ENCODE results near the gene AHCYL1. TPM values are rescaled to one million over a fixed set of nuclear protein-coding genes. Genes with fewer than 3 reads are reported as not detected.
A peak's percentile ranks its signal among the peaks of the same experiment; 100 is the strongest.

The AHCYL1 gene
- total RNA-seq, 2 donors from 2014 or later, result 64.9 to 67.3 TPM

GRCh38 chr1:109971559-109971958 lies 13.0 kb upstream of the AHCYL1 start:
- DNase-seq (ENCODE audit: low spot score), result no peak
- intact Hi-C loops (cut with DNase I), result no loop called here

- intact Hi-C loops (cut with DNase I), result no loop called here
These were observed 10.4 kb upstream of the AHCYL1 start for GRCh38 chr1:109974191-109974590.

GRCh38 chr1:109975718-109976117 lies 8.8 kb upstream of the AHCYL1 start:
- intact Hi-C loops (cut with DNase I), result loop anchor here in 1 of 2 donors (5.0 kb wide), 1 partner anchor 53 kb away; no protein-coding TSS in a partner anchor
- no peak for DNase-seq (ENCODE audit: low spot score)

More at GRCh38 chr1:109974191-109974590, 10.4 kb upstream of the AHCYL1 start:
- DNase-seq (ENCODE audit: low spot score), result no peak

- DNase-seq (ENCODE audit: low spot score), result no peak
These were observed 7.8 kb upstream of the AHCYL1 start for GRCh38 chr1:109976762-109977161.

GRCh38 chr1:109977225-109977624 lies 7.3 kb upstream of the AHCYL1 start:
- no peak for DNase-seq (ENCODE audit: low spot score)
- intact Hi-C loops (cut with DNase I), result loop anchor here in 1 of 2 donors (5.0 kb wide), 1 partner anchor 55 kb away; no protein-coding TSS in a partner anchor

More at GRCh38 chr1:109976762-109977161, 7.8 kb upstream of the AHCYL1 start:
- intact Hi-C loops (cut with DNase I), result loop anchor here in 1 of 2 donors (5.0 kb wide), 1 partner anchor 54 kb away; no protein-coding TSS in a partner anchor

- intact Hi-C loops (cut with DNase I), result loop anchor here in 1 of 2 donors (5.0 kb wide), 1 partner anchor 56 kb away; no protein-coding TSS in a partner anchor
- peak; percentile 87 for DNase-seq (ENCODE audit: low spot score)
These were observed 6.7 kb upstream of the AHCYL1 start for GRCh38 chr1:109977657-109978378.

GRCh38 chr1:109978761-109979488 lies 5.6 kb upstream of the AHCYL1 start:
- DNase-seq (ENCODE audit: low spot score), result no peak
- intact Hi-C loops (cut with DNase I), result loop anchor here in 1 of 2 donors (5.0 kb wide), 1 partner anchor 57 kb away; no protein-coding TSS in a partner anchor

- intact Hi-C loops (cut with DNase I), result loop anchor here (5.0 to 10.0 kb wide), 4 partner anchors 52 to 435 kb away; partner anchors contain the start of gene GNAI3 (in 1 of the 2)
- DNase-seq (ENCODE audit: low spot score), result no peak
These were observed 5.0 kb upstream of the AHCYL1 start for GRCh38 chr1:109979489-109980091.

GRCh38 chr1:109980324-109981003 lies 4.1 kb upstream of the AHCYL1 start:
- intact Hi-C loops (cut with DNase I), result loop anchor here (5.0 to 10.0 kb wide), 3 partner anchors 53 to 436 kb away; partner anchors contain the start of gene GNAI3 (in 1 of the 2)
- DNase-seq (ENCODE audit: low spot score), result no peak

GRCh38 chr1:109981004-109981335 lies 3.6 kb upstream of the AHCYL1 start:
- DNase-seq (ENCODE audit: low spot score), result no peak
- intact Hi-C loops (cut with DNase I), result loop anchor here (5.0 to 10.0 kb wide), 3 partner anchors 54 to 436 kb away; partner anchors contain the start of gene GNAI3 (in 1 of the 2)

- no peak for DNase-seq (ENCODE audit: low spot score)
- intact Hi-C loops (cut with DNase I), result loop anchor here (2.0 to 10.0 kb wide), 5 partner anchors 56 to 439 kb away; partner anchors contain the start of gene GNAI3 (in 1 of the 2)
These were observed 980 bp upstream of the AHCYL1 start for GRCh38 chr1:109983380-109984189.

GRCh38 chr1:109984190-109984455 lies 442 bp upstream of the AHCYL1 start:
- intact Hi-C loops (cut with DNase I), result loop anchor here (2.0 to 10.0 kb wide), 4 partner anchors 57 to 439 kb away; partner anchors contain the start of gene GNAI3 (in 1 of the 2)
- no peak for DNase-seq (ENCODE audit: low spot score)

- no peak for DNase-seq (ENCODE audit: low spot score)
- intact Hi-C loops (cut with DNase I), result loop anchor here in 1 of 2 donors (2.0 to 10.0 kb wide), 3 partner anchors 209 to 441 kb away; partner anchors contain the start of gene GNAI3
These were observed 885 bp downstream of the AHCYL1 start for GRCh38 chr1:109985247-109986053.

- no peak for DNase-seq (ENCODE audit: low spot score)
- intact Hi-C loops (cut with DNase I), result loop anchor here in 1 of 2 donors (10.0 kb wide), 2 partner anchors 351 to 441 kb away; partner anchors contain the start of gene GNAI3
These were observed 1.5 kb downstream of the AHCYL1 start for GRCh38 chr1:109986054-109986444.

GRCh38 chr1:109988349-109988914 lies 3.9 kb downstream of the AHCYL1 start:
- no peak for DNase-seq (ENCODE audit: low spot score)
- intact Hi-C loops (cut with DNase I), result loop anchor here in 1 of 2 donors (10.0 kb wide), 2 partner anchors 354 to 444 kb away; partner anchors contain the start of gene GNAI3

- intact Hi-C loops (cut with DNase I), result loop anchor here in 1 of 2 donors (10.0 kb wide), 2 partner anchors 355 to 445 kb away; partner anchors contain the start of gene GNAI3
- no peak for DNase-seq (ENCODE audit: low spot score)
These were observed 5.1 kb downstream of the AHCYL1 start for GRCh38 chr1:109989506-109990301.

All from posterior vena cava (tissue), 2 donors.